DOHH2 (cell line): Measurements from ENCODE around the gene TAF1C.

Source experiments
- EZH2phosphoT487 ChIP-seq: fragments of 200-600 bp; sonication (generic); IDR thresholded peaks from 2 replicates; pipeline ENCODE4 v1.6.1; 2017; ENCODE audit warnings: borderline replicate concordance, mild to moderate bottlenecking, antibody characterized with exemption, low read length, moderate library complexity, mixed read lengths
- TF ChIP-seq, protein P1 (sequence below): fragments of 200-600 bp; sonication (generic); IDR thresholded peaks from one replicate; pipeline ENCODE4 v1.5.1; 2014; ENCODE audit warnings: antibody characterized with exemption, mild to moderate bottlenecking, low read depth, low read length; ENCODE audit not compliant: poor library complexity, severe bottlenecking

DNA sequence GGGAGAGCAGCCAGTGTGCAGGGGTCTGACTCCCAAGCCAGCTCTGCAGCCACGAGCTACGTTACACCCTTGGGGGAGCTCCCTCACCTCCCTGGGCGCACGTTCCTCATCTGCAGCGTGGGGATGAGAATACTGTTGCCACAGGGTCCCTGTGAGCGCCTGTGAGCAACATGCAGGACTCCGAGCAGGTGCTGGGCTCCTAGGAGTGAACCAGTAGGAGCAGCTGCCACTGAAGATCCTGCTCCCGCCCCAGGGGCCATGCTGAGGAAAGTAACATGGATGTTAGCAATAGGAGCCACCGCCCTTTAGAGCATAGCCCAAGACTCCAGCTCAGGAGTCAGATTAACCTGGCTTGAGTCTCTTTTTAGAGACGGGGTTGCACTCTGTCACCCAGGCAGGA, 25.8 kb downstream of the TAF1C start:
- TF ChIP-seq, protein P1, sequence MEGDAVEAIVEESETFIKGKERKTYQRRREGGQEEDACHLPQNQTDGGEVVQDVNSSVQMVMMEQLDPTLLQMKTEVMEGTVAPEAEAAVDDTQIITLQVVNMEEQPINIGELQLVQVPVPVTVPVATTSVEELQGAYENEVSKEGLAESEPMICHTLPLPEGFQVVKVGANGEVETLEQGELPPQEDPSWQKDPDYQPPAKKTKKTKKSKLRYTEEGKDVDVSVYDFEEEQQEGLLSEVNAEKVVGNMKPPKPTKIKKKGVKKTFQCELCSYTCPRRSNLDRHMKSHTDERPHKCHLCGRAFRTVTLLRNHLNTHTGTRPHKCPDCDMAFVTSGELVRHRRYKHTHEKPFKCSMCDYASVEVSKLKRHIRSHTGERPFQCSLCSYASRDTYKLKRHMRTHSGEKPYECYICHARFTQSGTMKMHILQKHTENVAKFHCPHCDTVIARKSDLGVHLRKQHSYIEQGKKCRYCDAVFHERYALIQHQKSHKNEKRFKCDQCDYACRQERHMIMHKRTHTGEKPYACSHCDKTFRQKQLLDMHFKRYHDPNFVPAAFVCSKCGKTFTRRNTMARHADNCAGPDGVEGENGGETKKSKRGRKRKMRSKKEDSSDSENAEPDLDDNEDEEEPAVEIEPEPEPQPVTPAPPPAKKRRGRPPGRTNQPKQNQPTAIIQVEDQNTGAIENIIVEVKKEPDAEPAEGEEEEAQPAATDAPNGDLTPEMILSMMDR: no peak
- no peak for TF ChIP-seq EZH2phosphoT487
